ENCODE results near the gene NSMCE1.
A peak's percentile ranks its signal among the peaks of the same experiment; 100 is the strongest.
"Not testable (repeated sequence)": the region's sequence is repeated elsewhere in the genome, so short reads cannot be mapped to it uniquely, and the experiment has no call there.

Gene NSMCE1

GRCh38 chr16:27211026-27211425 is 57.5 kb downstream of the NSMCE1 start:
- no peak for DNase-seq

- no peak for DNase-seq
These were observed 58.4 kb downstream of the NSMCE1 start for GRCh38 chr16:27210174-27210573.

- DNase-seq, result no peak
These were observed 59.0 kb downstream of the NSMCE1 start for GRCh38 chr16:27209591-27209990.

GRCh38 chr16:27208796-27209195 is 59.8 kb downstream of the NSMCE1 start:
- DNase-seq, result no peak

GRCh38 chr16:27208081-27208680 is 60.4 kb downstream of the NSMCE1 start:
- DNase-seq, result no peak

GRCh38 chr16:27207121-27207520 is 61.5 kb downstream of the NSMCE1 start:
- not testable (repeated sequence) for DNase-seq

- DNase-seq, result no peak
These were observed 63.0 kb downstream of the NSMCE1 start for GRCh38 chr16:27205423-27206065.

- no peak for DNase-seq
These were observed 64.2 kb downstream of the NSMCE1 start for GRCh38 chr16:27204312-27204915.

- peak; percentile 100 for DNase-seq
These were observed 64.9 kb downstream of the NSMCE1 start, which contains the start of gene KDM8 for GRCh38 chr16:27203507-27204311. TSS of gene KDM8 (plus strand) at chr16:27203526. CDS start at chr16:27210124, 6,598 bp downstream.

GRCh38 chr16:27202923-27203506 is 65.6 kb downstream of the NSMCE1 start:
- peak; percentile 93 for DNase-seq

GRCh38 chr16:27200914-27201313 is 67.7 kb downstream of the NSMCE1 start:
- DNase-seq, result not testable (repeated sequence)

GRCh38 chr16:27199736-27200135 is 68.8 kb downstream of the NSMCE1 start:
- no peak for DNase-seq

- no peak for DNase-seq
These were observed 69.4 kb downstream of the NSMCE1 start for GRCh38 chr16:27199235-27199586.

GRCh38 chr16:27198451-27199234 is 69.9 kb downstream of the NSMCE1 start:
- no peak for DNase-seq

GRCh38 chr16:27197004-27197403 is 71.6 kb downstream of the NSMCE1 start:
- DNase-seq, result no peak

GRCh38 chr16:27195941-27196595 is 72.5 kb downstream of the NSMCE1 start:
- DNase-seq, result peak; percentile 3

- DNase-seq, result no peak
These were observed 73.4 kb downstream of the NSMCE1 start for GRCh38 chr16:27195076-27195741.

GRCh38 chr16:27193300-27193990 is 75.1 kb downstream of the NSMCE1 start:
- no peak for DNase-seq

GRCh38 chr16:27191352-27191924 is 77.1 kb downstream of the NSMCE1 start:
- DNase-seq, result no peak

- no peak for DNase-seq
These were observed 78.2 kb downstream of the NSMCE1 start for GRCh38 chr16:27190316-27190871.

Data from stimulated activated naive CD4-positive, alpha-beta T cell treated with Interleukin-2 at 50 U/mL for 16 hours (primary cell).